Measurements from ENCODE around the gene EDA. TPM values are rescaled to one million over a fixed set of nuclear protein-coding genes. Genes with fewer than 3 reads are reported as not detected.

EDA gene
- total and polyA plus RNA-seq, 12 donors = 2.3 to 9.4 (median 5.2) TPM

DNA sequence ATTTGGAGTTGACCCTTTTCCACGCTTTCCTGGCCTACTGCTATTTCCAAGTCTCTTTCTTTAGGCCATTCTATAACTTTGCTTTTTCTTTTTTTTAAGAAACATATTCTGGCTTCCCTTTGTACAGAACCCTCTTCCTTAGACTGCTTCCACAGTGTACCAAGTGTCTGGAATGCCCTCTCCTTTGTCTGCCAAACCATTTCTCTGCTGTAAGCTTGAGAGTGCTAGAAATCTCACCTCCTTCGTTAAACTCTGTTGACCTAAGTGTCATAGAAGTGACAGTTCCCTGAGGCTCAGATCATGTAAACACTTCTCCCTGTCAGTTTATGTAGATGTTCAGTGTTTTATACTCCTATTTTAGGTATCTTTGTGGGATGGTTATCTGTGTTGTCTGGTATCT is 108.4 kb downstream of the EDA start:
- H3K4me1 ChIP-seq = no peaks in the 10 kb centered on the region
- no peak overlapping the region for H3K4me3 ChIP-seq
- 60 to 69% methylated on average over 2 of the region's 2 CpGs for WGBS, 2 donors
- no peak for DNase-seq
- peaks cover 0 to 12% (median 0%) of the 10 kb centered on the region in 11 donors for H3K9me3 ChIP-seq
- intact Hi-C loops (cut with DNase I) = no loop called here
- H3K27ac ChIP-seq = no peak overlapping the region
- H3K27me3 ChIP-seq = peaks cover 0 to 14% (median 0%) of the 10 kb centered on the region in 7 donors
- no peaks in the 10 kb centered on the region for H3K36me3 ChIP-seq
- TF ChIP-seq, protein P1, sequence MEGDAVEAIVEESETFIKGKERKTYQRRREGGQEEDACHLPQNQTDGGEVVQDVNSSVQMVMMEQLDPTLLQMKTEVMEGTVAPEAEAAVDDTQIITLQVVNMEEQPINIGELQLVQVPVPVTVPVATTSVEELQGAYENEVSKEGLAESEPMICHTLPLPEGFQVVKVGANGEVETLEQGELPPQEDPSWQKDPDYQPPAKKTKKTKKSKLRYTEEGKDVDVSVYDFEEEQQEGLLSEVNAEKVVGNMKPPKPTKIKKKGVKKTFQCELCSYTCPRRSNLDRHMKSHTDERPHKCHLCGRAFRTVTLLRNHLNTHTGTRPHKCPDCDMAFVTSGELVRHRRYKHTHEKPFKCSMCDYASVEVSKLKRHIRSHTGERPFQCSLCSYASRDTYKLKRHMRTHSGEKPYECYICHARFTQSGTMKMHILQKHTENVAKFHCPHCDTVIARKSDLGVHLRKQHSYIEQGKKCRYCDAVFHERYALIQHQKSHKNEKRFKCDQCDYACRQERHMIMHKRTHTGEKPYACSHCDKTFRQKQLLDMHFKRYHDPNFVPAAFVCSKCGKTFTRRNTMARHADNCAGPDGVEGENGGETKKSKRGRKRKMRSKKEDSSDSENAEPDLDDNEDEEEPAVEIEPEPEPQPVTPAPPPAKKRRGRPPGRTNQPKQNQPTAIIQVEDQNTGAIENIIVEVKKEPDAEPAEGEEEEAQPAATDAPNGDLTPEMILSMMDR (IDR thresholded peaks at IDR 0.05) = no peak
- ATAC-seq = no peak

- TF ChIP-seq, protein P1 (IDR thresholded peaks at IDR 0.05) = no peak
Observed at GRCh38 chrX:69740317-69740716, 124.4 kb downstream of the EDA start.

GRCh38 chrX:69741721-69742120 is 125.8 kb downstream of the EDA start:
- ATAC-seq (no peak), DNase-seq (peak in 1 of 2 donors; percentile 12)
- H3K36me3 ChIP-seq = no peaks in the 10 kb centered on the region
- no peak overlapping the region for H3K4me3 ChIP-seq
- peaks cover 0 to 24% (median 5%) of the 10 kb centered on the region in 11 donors for H3K9me3 ChIP-seq
- TF ChIP-seq, protein P1 (IDR thresholded peaks at IDR 0.05) = no peak
- no peaks in the 10 kb centered on the region for H3K27me3 ChIP-seq
- intact Hi-C loops (cut with DNase I) = no loop called here
- no peaks in the 10 kb centered on the region for H3K4me1 ChIP-seq
- H3K27ac ChIP-seq = no peak overlapping the region

More at GRCh38 chrX:69740317-69740716, 124.4 kb downstream of the EDA start:
- H3K4me1 ChIP-seq = no peaks in the 10 kb centered on the region
- DNase-seq = no peak
- H3K27ac ChIP-seq = no peak overlapping the region
- ATAC-seq = no peak
- no peak overlapping the region for H3K4me3 ChIP-seq
- peaks cover 0 to 24% (median 5%) of the 10 kb centered on the region in 11 donors for H3K9me3 ChIP-seq
- intact Hi-C loops (cut with DNase I) = no loop called here
- H3K27me3 ChIP-seq = no peaks in the 10 kb centered on the region
- H3K36me3 ChIP-seq = no peaks in the 10 kb centered on the region

- Histone ChIP-seq H3K9me3 (peaks cover 0 to 8% (median under 1%) of the 10 kb centered on the region in 11 donors), H3K27ac (no peak overlapping the region), H3K4me3 (no peak overlapping the region), H3K27me3 (no peaks in the 10 kb centered on the region), H3K36me3 (no peaks in the 10 kb centered on the region), H3K4me1 (no peaks in the 10 kb centered on the region)
- TF ChIP-seq, protein P1 (IDR thresholded peaks at IDR 0.05) = no peak
- intact Hi-C loops (cut with DNase I) = no loop called here
- ATAC-seq (no peak), DNase-seq (no peak)
Observed at GRCh38 chrX:69746051-69746450, 130.1 kb downstream of the EDA start.

Data from heart right ventricle (tissue), 16 donors.